ENCODE data around the gene ITGA3. TPM values are rescaled to one million over a fixed set of nuclear protein-coding genes. Genes with fewer than 3 reads are reported as not detected.

The ITGA3 gene
- total RNA-seq, 4 donors from 2014 or later: 44.4 to 86.3 (median 77.0) TPM

DNA sequence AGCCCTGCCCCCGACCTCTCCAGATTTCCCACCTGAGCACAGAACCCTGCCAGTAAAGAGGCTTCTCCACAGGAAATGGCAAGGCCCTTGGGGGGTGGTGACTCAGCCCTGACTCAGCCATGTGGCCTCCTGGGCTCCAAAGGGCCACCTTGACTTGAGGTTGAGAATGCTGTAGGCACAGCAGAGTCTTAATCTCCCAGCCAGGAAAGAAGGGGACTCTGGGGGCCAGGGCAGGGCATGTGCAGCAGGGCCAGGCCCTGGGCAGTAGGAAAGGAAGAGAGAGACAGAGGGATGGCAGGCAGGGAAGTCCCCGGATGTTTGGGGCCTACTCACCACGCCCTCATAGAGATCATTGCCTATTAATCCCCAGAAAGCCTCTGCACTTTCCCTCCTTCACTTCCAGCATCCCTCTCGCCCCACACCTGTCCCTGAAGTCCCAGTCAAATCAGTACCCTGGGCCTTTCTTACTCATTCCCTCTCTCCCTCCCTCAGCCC is 4.8 kb upstream of the ITGA3 start:
- no peak overlapping the region for H3K4me3 ChIP-seq
- no peaks in the 10 kb centered on the region for H3K27me3 ChIP-seq
- intact Hi-C loops (cut with DNase I): no loop called here
- H3K27ac ChIP-seq: peak overlapping the region; percentile 46 to 67 (median 60)
- TF ChIP-seq, protein P1, sequence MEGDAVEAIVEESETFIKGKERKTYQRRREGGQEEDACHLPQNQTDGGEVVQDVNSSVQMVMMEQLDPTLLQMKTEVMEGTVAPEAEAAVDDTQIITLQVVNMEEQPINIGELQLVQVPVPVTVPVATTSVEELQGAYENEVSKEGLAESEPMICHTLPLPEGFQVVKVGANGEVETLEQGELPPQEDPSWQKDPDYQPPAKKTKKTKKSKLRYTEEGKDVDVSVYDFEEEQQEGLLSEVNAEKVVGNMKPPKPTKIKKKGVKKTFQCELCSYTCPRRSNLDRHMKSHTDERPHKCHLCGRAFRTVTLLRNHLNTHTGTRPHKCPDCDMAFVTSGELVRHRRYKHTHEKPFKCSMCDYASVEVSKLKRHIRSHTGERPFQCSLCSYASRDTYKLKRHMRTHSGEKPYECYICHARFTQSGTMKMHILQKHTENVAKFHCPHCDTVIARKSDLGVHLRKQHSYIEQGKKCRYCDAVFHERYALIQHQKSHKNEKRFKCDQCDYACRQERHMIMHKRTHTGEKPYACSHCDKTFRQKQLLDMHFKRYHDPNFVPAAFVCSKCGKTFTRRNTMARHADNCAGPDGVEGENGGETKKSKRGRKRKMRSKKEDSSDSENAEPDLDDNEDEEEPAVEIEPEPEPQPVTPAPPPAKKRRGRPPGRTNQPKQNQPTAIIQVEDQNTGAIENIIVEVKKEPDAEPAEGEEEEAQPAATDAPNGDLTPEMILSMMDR (IDR thresholded peaks at IDR 0.05): no peak
- no peak for TF ChIP-seq POLR2A (IDR thresholded peaks at IDR 0.05)
- H3K36me3 ChIP-seq: no peaks in the 10 kb centered on the region
- peaks cover 23 to 77% (median 61%) of the 10 kb centered on the region in 3 donors for H3K4me1 ChIP-seq
- no peaks in the 10 kb centered on the region for H3K9me3 ChIP-seq
- WGBS, 2 donors: 35 to 43% methylated on average over 3 to 4 of the region's 4 CpGs
- DNase-seq: no peak

DNA sequence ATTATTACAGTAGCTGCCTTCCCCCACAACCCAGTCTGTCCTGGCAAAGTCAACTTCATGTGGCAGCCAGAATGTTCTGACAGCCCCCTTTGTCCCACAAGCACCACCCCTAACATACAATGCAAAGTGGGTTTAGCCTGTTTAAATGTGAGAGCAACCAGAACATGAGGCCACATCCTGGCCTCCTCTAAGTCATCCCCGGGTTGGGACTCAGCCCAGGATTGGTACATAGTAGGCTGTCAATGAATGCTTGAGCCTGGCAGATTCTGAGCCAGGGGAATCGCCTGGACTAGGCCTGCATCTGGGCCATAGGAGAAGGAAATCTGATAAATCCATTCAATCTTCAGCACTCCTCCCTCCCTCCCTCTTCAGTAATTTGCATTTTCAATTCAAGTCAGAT is 4.3 kb upstream of the ITGA3 start:
- H3K4me3 ChIP-seq: no peak overlapping the region
- H3K27ac ChIP-seq: peak overlapping the region; percentile 46 to 67 (median 60)
- TF ChIP-seq, protein P1 (IDR thresholded peaks at IDR 0.05): no peak
- peaks cover 26 to 77% (median 58%) of the 10 kb centered on the region in 3 donors for H3K4me1 ChIP-seq
- no peaks in the 10 kb centered on the region for H3K27me3 ChIP-seq
- no peaks in the 10 kb centered on the region for H3K9me3 ChIP-seq
- H3K36me3 ChIP-seq: no peaks in the 10 kb centered on the region
- 50 to 53% methylated on average over 2 of the region's 2 CpGs for WGBS, 2 donors
- intact Hi-C loops (cut with DNase I): no loop called here
- no peak for DNase-seq

DNA sequence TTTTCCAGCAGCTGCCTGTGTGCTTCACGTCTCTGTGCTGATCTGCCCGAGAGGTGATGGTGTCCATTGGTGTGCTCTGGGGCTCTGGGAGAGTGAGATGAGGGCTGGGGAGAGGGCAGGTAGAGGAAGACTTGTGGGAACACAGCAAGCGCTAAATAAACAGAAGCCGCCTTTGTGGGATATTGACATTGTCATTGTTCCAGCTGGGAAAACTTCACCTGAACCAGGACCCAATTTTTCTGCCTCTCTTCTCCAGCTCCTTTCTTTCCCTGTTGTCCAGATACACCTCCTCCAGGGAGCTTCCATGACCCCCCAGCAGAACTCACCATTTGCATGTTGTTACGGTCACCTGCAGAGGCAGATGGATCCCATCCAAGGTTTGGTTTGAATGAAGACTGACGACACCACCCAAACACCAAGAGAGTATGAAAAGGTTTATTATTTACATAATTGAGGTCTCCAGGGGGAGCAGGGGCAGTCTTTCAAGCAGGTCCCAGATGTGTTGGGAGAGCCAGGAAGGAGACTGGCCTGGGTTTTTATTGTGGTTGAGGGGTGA is 3.6 kb upstream of the ITGA3 start:
- DNase-seq: no peak
- intact Hi-C loops (cut with DNase I): no loop called here
- peak overlapping the region in 3 of 4 donors; percentile 35 to 67 (median 65) for H3K27ac ChIP-seq
- WGBS, 2 donors: 48 to 63% methylated on average over 6 of the region's 6 CpGs
- H3K4me3 ChIP-seq: no peak overlapping the region
- H3K9me3 ChIP-seq: no peaks in the 10 kb centered on the region
- no peaks in the 10 kb centered on the region for H3K27me3 ChIP-seq
- peaks cover 32 to 77% (median 58%) of the 10 kb centered on the region in 3 donors for H3K4me1 ChIP-seq
- H3K36me3 ChIP-seq: no peaks in the 10 kb centered on the region
- no peak for TF ChIP-seq POLR2A (IDR thresholded peaks at IDR 0.05)
- TF ChIP-seq, protein P1 (IDR thresholded peaks at IDR 0.05): no peak

DNA sequence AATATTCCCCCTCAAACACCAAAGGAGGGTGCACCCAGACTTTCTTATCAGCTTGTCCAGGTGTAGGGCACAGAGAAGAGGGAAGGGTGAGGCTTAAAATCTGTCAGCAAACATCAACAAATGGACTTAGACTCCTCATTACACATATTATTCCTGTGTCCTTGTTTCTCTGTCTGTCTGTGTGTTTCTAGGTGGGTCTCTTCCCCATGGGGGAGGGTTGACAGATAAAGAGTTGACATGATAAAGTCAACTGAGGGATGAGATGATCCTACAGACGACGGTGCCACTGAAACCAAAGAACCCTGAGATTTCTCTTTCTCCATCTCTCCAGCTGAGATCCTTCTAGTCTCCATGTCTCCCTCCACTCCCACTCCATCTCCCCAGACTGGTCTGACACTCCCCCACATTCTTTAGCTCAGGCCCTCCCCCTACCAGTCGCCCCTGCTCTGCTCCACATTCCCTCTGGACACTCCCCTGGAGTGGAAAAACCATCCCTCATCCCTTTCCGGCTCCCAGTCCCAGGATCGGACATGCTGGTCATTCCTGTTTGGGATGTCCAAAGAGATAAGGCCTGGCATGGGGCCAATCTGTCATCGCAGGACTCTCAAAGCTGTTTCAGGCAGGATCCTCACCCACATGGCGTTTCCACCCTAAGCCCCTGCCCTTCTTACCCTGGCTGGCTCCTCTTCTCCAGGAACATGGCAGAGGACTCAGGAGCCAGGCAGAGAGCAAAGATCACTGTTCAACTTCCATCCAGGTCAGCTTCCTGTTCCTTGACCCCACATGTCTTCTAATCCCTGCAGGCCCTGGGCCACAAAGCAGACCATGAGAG is 2.9 kb upstream of the ITGA3 start:
- Histone ChIP-seq H3K27ac (peak overlapping the region in 3 of 4 donors; percentile 35 to 65 (median 56)), H3K27me3 (no peaks in the 10 kb centered on the region), H3K9me3 (no peaks in the 10 kb centered on the region), H3K4me1 (peaks cover 34 to 77% (median 58%) of the 10 kb centered on the region in 3 donors), H3K4me3 (no peak overlapping the region), H3K36me3 (no peaks in the 10 kb centered on the region)
- intact Hi-C loops (cut with DNase I): no loop called here
- DNase-seq: no peak
- no peak for TF ChIP-seq POLR2A (IDR thresholded peaks at IDR 0.05)
- TF ChIP-seq, protein P1 (IDR thresholded peaks at IDR 0.05): no peak
- WGBS, 2 donors: 56 to 57% methylated on average over 5 to 6 of the region's 7 CpGs

DNA sequence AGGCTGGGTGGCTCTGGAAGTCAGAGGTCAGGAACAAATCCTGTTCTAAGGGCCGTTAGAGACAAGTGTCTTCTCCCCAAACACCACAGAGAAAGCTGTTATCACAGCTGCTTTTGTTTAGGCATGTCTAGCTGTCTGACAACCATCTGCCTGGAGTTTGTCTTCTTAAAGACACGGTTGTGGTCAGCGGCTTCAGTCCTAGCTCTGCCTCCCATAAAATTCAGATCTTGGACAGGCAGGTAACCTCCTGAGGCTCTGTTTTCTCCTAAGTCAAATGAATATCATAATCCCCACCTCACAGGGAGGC is 2.3 kb upstream of the ITGA3 start:
- H3K27ac ChIP-seq: peak overlapping the region in 3 of 4 donors; percentile 35 to 65 (median 56)
- intact Hi-C loops (cut with DNase I): no loop called here
- H3K36me3 ChIP-seq: no peaks in the 10 kb centered on the region
- DNase-seq: no peak
- 37 to 48% methylated on average over 2 to 3 of the region's 3 CpGs for WGBS, 2 donors
- H3K4me1 ChIP-seq: peaks cover 34 to 81% (median 64%) of the 10 kb centered on the region in 3 donors
- no peak for TF ChIP-seq POLR2A (IDR thresholded peaks at IDR 0.05)
- TF ChIP-seq, protein P1 (IDR thresholded peaks at IDR 0.05): no peak
- H3K9me3 ChIP-seq: no peaks in the 10 kb centered on the region
- no peaks in the 10 kb centered on the region for H3K27me3 ChIP-seq
- H3K4me3 ChIP-seq: no peak overlapping the region
